Activated naive CD4-positive, alpha-beta T cell treated with anti-CD3 and anti-CD28 coated beads, Interleukin-2, amount 50 U/mL, for 72 hours (primary cell): ENCODE measurements around the gene GPR85. TPM values are rescaled to one million over a fixed set of nuclear protein-coding genes. Genes with fewer than 3 reads are reported as not detected.
"Not testable (repeated sequence)": the region's sequence is repeated elsewhere in the genome, so short reads cannot be mapped to it uniquely, and the experiment has no call there.

ENCODE experiments used
- ATAC-seq, 2 donors: fragments of 150-1000 bp; cut with Tn5 transposase; 2 replicates each; pipeline ENCODE4 v1.10.0; 2021; ENCODE audit warnings: mild to moderate bottlenecking in 2 of 2, moderate library complexity in 2 of 2
- DNase-seq, 2 donors: peaks; one replicate each; pipeline ENCODE4 v3.0.0; 2021 to 2022; ENCODE audit warnings: low spot score in 2 of 2
- H3K27ac Mint-ChIP-seq, 2 donors: one replicate each; pipeline ENCODE4 v1.8.0; 2022; ENCODE audit warnings: mild to moderate bottlenecking in 2 of 2, mixed read lengths in 2 of 2
- H3K36me3 Mint-ChIP-seq, 2 donors: one replicate each; pipeline ENCODE4 v1.8.0; 2022; ENCODE audit warnings: mixed read lengths in 2 of 2
- H3K9me3 Mint-ChIP-seq, 2 donors: one replicate each; pipeline ENCODE4 v1.8.0; 2022; ENCODE audit warnings: mixed read lengths in 2 of 2
- total RNA-seq, 2 donors: library from RNA; stranded (reverse); gene quantifications; one replicate each; pipeline ENCODE4 v1.2.3, GENCODE V29; 2022

Gene GPR85
- total RNA-seq, 2 donors from 2014 or later, result 0.09 TPM; not detected in 1

GRCh38 chr7:113092762-113093161 lies 6.1 kb upstream of the GPR85 start:
- Mint-ChIP-seq H3K36me3 (no peaks in the 10 kb centered on the region), H3K27ac (no peak overlapping the region), H3K9me3 (no peaks in the 10 kb centered on the region)
- DNase-seq, result no peak
- ATAC-seq, result no peak

GRCh38 chr7:113087071-113087998 lies 708 bp upstream of the GPR85 start:
- no peak overlapping the region for H3K27ac Mint-ChIP-seq
- H3K36me3 Mint-ChIP-seq, result no peaks in the 10 kb centered on the region
- no peaks in the 10 kb centered on the region for H3K9me3 Mint-ChIP-seq
- DNase-seq (no peak), ATAC-seq (peak in 1 of 2 donors; percentile 46)

- Mint-ChIP-seq H3K9me3 (no peaks in the 10 kb centered on the region), H3K27ac (no peak overlapping the region), H3K36me3 (no peaks in the 10 kb centered on the region)
- no peak for DNase-seq
- peak in 1 of 2 donors; percentile 50 for ATAC-seq
These were observed 741 bp downstream of the GPR85 start for GRCh38 chr7:113085781-113086390.

DNA sequence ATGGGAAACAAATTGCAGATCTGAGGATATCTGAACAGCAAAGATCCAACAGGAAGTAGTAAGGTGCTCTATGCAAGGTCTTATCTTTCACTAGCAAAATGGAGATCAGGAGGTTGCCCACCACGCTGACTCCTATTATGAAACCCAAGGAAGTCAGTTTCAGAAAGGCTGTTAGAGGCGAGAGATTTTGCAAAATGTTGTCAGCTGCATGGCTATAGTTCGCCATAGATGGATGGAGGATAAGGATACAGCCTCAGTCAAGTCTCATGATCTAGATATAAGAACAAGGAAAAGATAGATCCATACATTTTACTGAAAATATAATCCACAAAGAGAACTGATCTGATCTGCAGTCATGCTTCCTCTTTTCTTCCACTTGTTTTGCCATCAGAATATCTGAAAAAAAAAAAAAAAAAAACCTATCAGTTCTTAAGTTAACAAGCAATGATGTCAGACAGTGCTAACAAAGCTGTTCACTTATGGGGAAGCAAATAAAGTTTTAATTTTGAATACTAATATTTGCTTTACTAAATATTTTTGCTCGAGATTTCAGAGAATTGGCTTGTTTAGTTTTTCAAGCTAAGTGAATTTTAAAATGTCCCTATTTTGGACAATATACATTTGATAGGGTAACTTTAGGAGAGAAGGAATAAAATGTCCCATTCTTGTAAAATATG lies 2.0 kb downstream of the GPR85 start:
- DNase-seq, result no peak
- Mint-ChIP-seq H3K36me3 (no peaks in the 10 kb centered on the region), H3K27ac (no peak overlapping the region), H3K9me3 (no peaks in the 10 kb centered on the region)
- no peak for ATAC-seq

GRCh38 chr7:113083816-113084495 lies 2.7 kb downstream of the GPR85 start:
- ATAC-seq, result no peak
- DNase-seq, result no peak
- H3K27ac Mint-ChIP-seq, result no peak overlapping the region
- no peaks in the 10 kb centered on the region for H3K9me3 Mint-ChIP-seq
- H3K36me3 Mint-ChIP-seq, result no peaks in the 10 kb centered on the region

GRCh38 chr7:113083132-113083815 lies 3.4 kb downstream of the GPR85 start:
- DNase-seq (no peak), ATAC-seq (no peak)
- Mint-ChIP-seq H3K36me3 (no peaks in the 10 kb centered on the region), H3K27ac (no peak overlapping the region), H3K9me3 (no peaks in the 10 kb centered on the region)

GRCh38 chr7:113078331-113078730 lies 8.3 kb downstream of the GPR85 start:
- ATAC-seq (peak; percentile 43 to 83), DNase-seq (no peak)
- no peaks in the 10 kb centered on the region for H3K9me3 Mint-ChIP-seq
- H3K27ac Mint-ChIP-seq, result no peak overlapping the region
- no peaks in the 10 kb centered on the region for H3K36me3 Mint-ChIP-seq

- no peak for DNase-seq
- no peaks in the 10 kb centered on the region for H3K9me3 Mint-ChIP-seq
- no peak overlapping the region for H3K27ac Mint-ChIP-seq
- H3K36me3 Mint-ChIP-seq, result no peaks in the 10 kb centered on the region
- no peak for ATAC-seq
These were observed 9.9 kb downstream of the GPR85 start for GRCh38 chr7:113076703-113077102.

DNA sequence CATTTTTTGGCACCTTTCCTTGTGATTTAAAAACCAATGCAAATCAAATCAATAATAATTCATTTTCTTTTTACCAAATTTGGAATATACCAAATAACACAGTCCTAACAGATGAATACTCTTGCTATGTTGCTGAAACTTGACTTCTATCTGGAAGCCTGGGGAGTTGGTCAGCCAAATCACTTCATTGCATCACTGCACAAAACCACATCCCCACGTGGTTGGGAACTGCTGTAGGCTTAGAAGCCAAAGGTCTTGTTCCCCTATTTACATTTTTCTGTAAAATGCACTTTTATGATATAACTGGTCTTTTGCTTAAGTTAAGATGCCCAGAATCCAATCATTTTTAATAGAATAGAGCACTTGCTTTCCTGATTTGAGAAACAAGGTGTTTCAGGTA lies 15.2 kb downstream of the GPR85 start:
- Mint-ChIP-seq H3K27ac (no peak overlapping the region), H3K9me3 (no peaks in the 10 kb centered on the region)
- no peak for ATAC-seq

DNA sequence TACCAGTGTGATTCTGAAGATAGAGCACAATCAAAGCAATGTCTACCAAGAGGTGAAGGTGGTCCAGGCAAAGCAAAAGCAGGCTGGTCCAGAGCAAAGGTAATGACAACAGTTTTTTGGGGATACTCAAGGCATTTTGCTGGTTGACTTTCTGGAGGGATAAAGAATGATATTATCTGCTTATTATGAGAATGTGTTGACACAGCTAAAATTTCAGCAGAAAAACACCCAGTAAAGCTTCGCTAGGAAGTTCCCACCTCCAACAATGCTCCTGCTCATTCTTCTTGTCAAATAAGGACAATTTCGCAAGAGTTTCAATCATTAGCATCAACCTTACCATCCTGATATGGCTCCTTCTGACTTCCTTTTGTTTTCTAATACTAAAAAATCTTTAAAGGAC lies 24.1 kb downstream of the GPR85 start:
- DNase-seq (no peak), ATAC-seq (no peak)
- Mint-ChIP-seq H3K9me3 (no peaks in the 10 kb centered on the region), H3K27ac (no peak overlapping the region), H3K36me3 (no peaks in the 10 kb centered on the region)

More for the DNA sequence above, 15.2 kb downstream of the GPR85 start:
- H3K36me3 Mint-ChIP-seq, result no peaks in the 10 kb centered on the region
- DNase-seq, result no peak

GRCh38 chr7:113060100-113060499 lies 26.5 kb downstream of the GPR85 start:
- DNase-seq (no peak), ATAC-seq (no peak)
- H3K36me3 Mint-ChIP-seq, result no peaks in the 10 kb centered on the region
- H3K9me3 Mint-ChIP-seq, result peaks cover 0 to 4% of the 10 kb centered on the region in 2 donors
- no peak overlapping the region for H3K27ac Mint-ChIP-seq

DNA sequence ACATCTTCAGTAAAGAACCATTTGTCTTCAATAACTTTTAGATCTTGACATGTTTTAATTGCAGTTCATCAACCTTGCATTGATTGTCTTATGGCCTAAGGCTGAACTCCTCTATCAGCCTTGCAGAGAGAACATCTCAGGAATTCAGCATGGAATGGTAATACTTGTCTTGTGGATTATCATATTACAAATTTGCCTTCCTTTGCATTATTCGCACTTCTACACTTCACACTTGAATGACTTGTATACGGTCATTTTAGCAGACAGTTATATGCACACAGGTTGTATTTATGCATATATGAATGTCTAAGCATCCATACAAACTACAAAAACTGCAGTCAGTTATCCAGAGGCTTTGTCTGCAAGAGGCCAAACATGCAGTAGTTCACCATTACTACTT lies 31.7 kb downstream of the GPR85 start:
- Mint-ChIP-seq H3K9me3 (peaks cover 12 to 27% of the 10 kb centered on the region in 2 donors), H3K27ac (no peak overlapping the region), H3K36me3 (peaks cover 0 to 10% of the 10 kb centered on the region in 2 donors)
- ATAC-seq (no peak), DNase-seq (no peak)

GRCh38 chr7:113054272-113054671 lies 32.4 kb downstream of the GPR85 start:
- peaks cover 12 to 27% of the 10 kb centered on the region in 2 donors for H3K9me3 Mint-ChIP-seq
- not testable (repeated sequence) for ATAC-seq, H3K36me3 Mint-ChIP-seq, DNase-seq, H3K27ac Mint-ChIP-seq

GRCh38 chr7:113049221-113049620 lies 37.4 kb downstream of the GPR85 start:
- not testable (repeated sequence) for DNase-seq, ATAC-seq, H3K36me3 Mint-ChIP-seq, H3K27ac Mint-ChIP-seq
- peaks cover 12 to 22% of the 10 kb centered on the region in 2 donors for H3K9me3 Mint-ChIP-seq

GRCh38 chr7:113046453-113046852 lies 40.2 kb downstream of the GPR85 start:
- Mint-ChIP-seq H3K36me3 (peaks cover 0 to 6% of the 10 kb centered on the region in 2 donors), H3K27ac (no peak overlapping the region), H3K9me3 (peaks cover 0 to 13% of the 10 kb centered on the region in 2 donors)
- DNase-seq, result no peak
- no peak for ATAC-seq

DNA sequence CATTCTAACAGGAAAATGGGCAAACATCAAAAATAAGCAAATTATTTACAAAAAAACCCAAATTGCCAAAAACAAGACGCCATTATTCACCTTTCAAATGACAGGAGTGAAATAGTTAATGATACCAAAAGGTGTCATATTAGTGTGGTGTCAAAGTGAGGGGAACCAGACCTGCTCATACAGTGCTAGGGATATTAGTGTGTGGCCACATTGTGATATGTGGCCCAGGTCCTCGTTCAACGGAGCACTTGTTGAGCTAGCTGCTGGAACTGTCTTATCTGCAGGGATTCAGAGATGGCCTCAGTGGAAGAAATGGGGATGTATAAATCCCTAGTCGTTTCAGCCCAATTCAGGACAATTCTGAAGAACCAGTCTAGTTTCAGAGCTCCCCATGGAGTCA lies 41.2 kb downstream of the GPR85 start:
- DNase-seq (no peak), ATAC-seq (no peak)
- H3K27ac Mint-ChIP-seq, result no peak overlapping the region
- H3K9me3 Mint-ChIP-seq, result peaks cover 0 to 2% of the 10 kb centered on the region in 2 donors
- H3K36me3 Mint-ChIP-seq, result peaks cover 0 to 6% of the 10 kb centered on the region in 2 donors
